GM21381 (cell line): ENCODE measurements around the gene DGKI.

Experiments used
- ATAC-seq: cut with Tn5 transposase; IDR thresholded peaks from one replicate; pipeline ENCODE4 v1.9.1; 2021; ENCODE audit warnings: mild to moderate bottlenecking, moderate library complexity; ENCODE audit not compliant: unreplicated experiment

DGKI gene

GRCh38 chr7:137388916-137389315 is 457.9 kb downstream of the DGKI start:
- ATAC-seq: no peak

GRCh38 chr7:137386966-137387365 is 459.8 kb downstream of the DGKI start:
- no peak for ATAC-seq

GRCh38 chr7:137381045-137381444 is 465.7 kb downstream of the DGKI start:
- no peak for ATAC-seq

GRCh38 chr7:137373507-137373906 is 473.3 kb downstream of the DGKI start:
- ATAC-seq: no peak

- no peak for ATAC-seq
These were observed 475.2 kb downstream of the DGKI start for GRCh38 chr7:137371616-137372015.

GRCh38 chr7:137366995-137367394 is 479.8 kb downstream of the DGKI start:
- no peak for ATAC-seq

GRCh38 chr7:137363683-137364082 is 483.1 kb downstream of the DGKI start:
- no peak for ATAC-seq

GRCh38 chr7:137360087-137360679 is 486.6 kb downstream of the DGKI start:
- no peak for ATAC-seq

GRCh38 chr7:137354961-137355360 is 491.8 kb downstream of the DGKI start:
- no peak for ATAC-seq

- no peak for ATAC-seq
These were observed 492.4 kb downstream of the DGKI start for GRCh38 chr7:137354396-137354795.

GRCh38 chr7:137351941-137352340 is 494.8 kb downstream of the DGKI start:
- ATAC-seq: no peak

GRCh38 chr7:137345799-137346449 is 500.9 kb downstream of the DGKI start:
- ATAC-seq: no peak

- ATAC-seq: no peak
These were observed 503.4 kb downstream of the DGKI start, which contains the start of gene PTN for GRCh38 chr7:137343281-137343841. PTN (minus strand) TSS chr7:137343733; CDS start chr7:137254973, 88,760 bp downstream.

GRCh38 chr7:137342828-137343261 is 503.9 kb downstream of the DGKI start:
- no peak for ATAC-seq

GRCh38 chr7:137342265-137342664 is 504.5 kb downstream of the DGKI start:
- no peak for ATAC-seq

GRCh38 chr7:137337902-137338301 is 508.9 kb downstream of the DGKI start:
- no peak for ATAC-seq

- no peak for ATAC-seq
These were observed 511.0 kb downstream of the DGKI start for GRCh38 chr7:137335814-137336213.

GRCh38 chr7:137331378-137331777 is 515.4 kb downstream of the DGKI start:
- ATAC-seq: no peak
